ENCODE measurements around the gene ANKS3.

Gene ANKS3

DNA sequence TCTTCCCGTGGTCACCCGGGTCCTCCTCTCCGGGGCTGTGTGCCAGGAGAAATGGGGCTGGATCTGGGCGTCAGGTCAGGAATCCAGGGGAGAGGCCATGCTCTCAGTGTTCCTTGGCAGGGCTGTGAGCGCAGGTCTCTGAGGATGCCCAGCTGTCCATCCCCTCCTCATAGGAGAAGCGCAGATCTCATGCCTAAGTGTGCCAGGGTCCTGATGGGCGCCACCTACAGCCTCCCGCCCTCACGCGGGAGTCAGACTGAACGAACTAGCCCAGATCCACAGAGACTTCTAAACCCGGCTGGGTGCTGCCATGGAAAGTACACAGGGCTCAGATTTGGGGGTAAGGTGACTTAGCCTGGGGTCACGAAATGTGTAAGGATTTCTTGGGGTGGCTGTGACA lies 85.2 kb downstream of the ANKS3 start:
- no peak for DNase-seq (ENCODE audit: low spot score)

DNA sequence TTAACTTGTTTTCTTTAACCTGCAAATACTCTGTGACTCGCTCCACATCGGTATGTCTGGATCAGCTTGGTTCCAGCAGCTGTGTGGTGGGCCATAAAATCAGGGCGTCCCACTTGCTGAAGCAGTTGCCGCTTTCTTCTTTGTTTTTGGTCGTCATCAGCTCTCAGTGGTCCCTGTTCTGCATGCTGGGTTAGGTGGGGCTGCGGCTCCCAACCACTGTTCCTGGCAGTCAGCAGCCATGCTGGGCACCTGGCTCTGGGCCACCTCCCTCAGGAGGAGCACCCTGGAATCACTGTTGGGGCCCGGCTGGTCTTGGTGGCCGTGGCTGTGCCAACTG lies 86.5 kb downstream of the ANKS3 start:
- no peak for DNase-seq (ENCODE audit: low spot score)

- no peak for DNase-seq (ENCODE audit: low spot score)
Measured at GRCh38 chr16:4646773-4647643, 87.1 kb downstream of the ANKS3 start.
